ENCODE measurements around the gene SPC25. TPM values are rescaled to one million over a fixed set of nuclear protein-coding genes. Genes with fewer than 3 reads are reported as not detected.

SPC25 gene
- total RNA-seq, 1 experiment from 2014 or later, result 28.6 TPM

GRCh38 chr2:168910330-168910729 lies 20.1 kb upstream of the SPC25 start:
- POLR2A ChIA-PET, result interaction anchor here (0.6 kb wide), 1 partner anchor 954 kb away, joined by 6 read pairs; no protein-coding TSS in a partner anchor
- Mint-ChIP-seq H3K36me3 (peaks cover 2% of the 10 kb centered on the region), H3K27me3 (ENCODE audit: low read depth) (peaks cover 12% of the 10 kb centered on the region; the same call in 1 of the 2 replicates), H3K27ac (no peak overlapping the region; the same call in 1 of the 2 replicates), H3K9me3 (peaks cover 6% of the 10 kb centered on the region), H3K4me3 (no peak overlapping the region), H3K4me1 (peaks cover 73% of the 10 kb centered on the region)
- CTCF ChIA-PET, result no interaction called here
- ATAC-seq, result no peak
- DNase-seq (ENCODE audit: low spot score), result no peak
- no peak for TF ChIP-seq NFATC4 (CRISPR knock-in tag; IDR thresholded peaks at IDR 0.05)
- TF ChIP-seq ZBTB21 (CRISPR knock-in tag; IDR thresholded peaks at IDR 0.05; ENCODE audit: borderline replicate concordance), result no peak
- no peak for TF ChIP-seq ZNF671 (CRISPR knock-in tag; IDR thresholded peaks at IDR 0.05)
- no peak for TF ChIP-seq AR (CRISPR knock-in tag; IDR thresholded peaks at IDR 0.05)
- TF ChIP-seq, protein P1, sequence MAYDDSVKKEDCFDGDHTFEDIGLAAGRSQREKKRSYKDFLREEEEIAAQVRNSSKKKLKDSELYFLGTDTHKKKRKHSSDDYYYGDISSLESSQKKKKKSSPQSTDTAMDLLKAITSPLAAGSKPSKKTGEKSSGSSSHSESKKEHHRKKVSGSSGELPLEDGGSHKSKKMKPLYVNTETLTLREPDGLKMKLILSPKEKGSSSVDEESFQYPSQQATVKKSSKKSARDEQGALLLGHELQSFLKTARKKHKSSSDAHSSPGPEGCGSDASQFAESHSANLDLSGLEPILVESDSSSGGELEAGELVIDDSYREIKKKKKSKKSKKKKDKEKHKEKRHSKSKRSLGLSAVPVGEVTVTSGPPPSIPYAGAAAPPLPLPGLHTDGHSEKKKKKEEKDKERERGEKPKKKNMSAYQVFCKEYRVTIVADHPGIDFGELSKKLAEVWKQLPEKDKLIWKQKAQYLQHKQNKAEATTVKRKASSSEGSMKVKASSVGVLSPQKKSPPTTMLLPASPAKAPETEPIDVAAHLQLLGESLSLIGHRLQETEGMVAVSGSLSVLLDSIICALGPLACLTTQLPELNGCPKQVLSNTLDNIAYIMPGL (CRISPR knock-in tag; IDR thresholded peaks at IDR 0.05), result no peak
- no peak for TF ChIP-seq E2F4 (CRISPR knock-in tag; IDR thresholded peaks at IDR 0.05; ENCODE audit: borderline replicate concordance, low read depth)
- no peak for TF ChIP-seq FOXJ3 (CRISPR knock-in tag; IDR thresholded peaks at IDR 0.05; ENCODE audit: borderline replicate concordance)
- TF ChIP-seq ZNF532 (CRISPR knock-in tag; IDR thresholded peaks at IDR 0.05; ENCODE audit: borderline replicate concordance), result no peak
- no peak for TF ChIP-seq ZNF138 (CRISPR knock-in tag; conservative IDR thresholded peaks at IDR 0.05)
- no peak for TF ChIP-seq ETV6 (CRISPR knock-in tag; IDR thresholded peaks at IDR 0.05)
- TF ChIP-seq FOXP4 (CRISPR knock-in tag; IDR thresholded peaks at IDR 0.05), result no peak
- TF ChIP-seq ZNF121 (CRISPR knock-in tag; IDR thresholded peaks at IDR 0.05), result no peak
- TF ChIP-seq ELF4 (CRISPR knock-in tag; IDR thresholded peaks at IDR 0.05; ENCODE audit: low read depth), result no peak
- TF ChIP-seq, protein P2, sequence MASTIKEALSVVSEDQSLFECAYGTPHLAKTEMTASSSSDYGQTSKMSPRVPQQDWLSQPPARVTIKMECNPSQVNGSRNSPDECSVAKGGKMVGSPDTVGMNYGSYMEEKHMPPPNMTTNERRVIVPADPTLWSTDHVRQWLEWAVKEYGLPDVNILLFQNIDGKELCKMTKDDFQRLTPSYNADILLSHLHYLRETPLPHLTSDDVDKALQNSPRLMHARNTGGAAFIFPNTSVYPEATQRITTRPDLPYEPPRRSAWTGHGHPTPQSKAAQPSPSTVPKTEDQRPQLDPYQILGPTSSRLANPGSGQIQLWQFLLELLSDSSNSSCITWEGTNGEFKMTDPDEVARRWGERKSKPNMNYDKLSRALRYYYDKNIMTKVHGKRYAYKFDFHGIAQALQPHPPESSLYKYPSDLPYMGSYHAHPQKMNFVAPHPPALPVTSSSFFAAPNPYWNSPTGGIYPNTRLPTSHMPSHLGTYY (CRISPR knock-in tag; IDR thresholded peaks at IDR 0.05), result no peak
- TF ChIP-seq, protein P3, sequence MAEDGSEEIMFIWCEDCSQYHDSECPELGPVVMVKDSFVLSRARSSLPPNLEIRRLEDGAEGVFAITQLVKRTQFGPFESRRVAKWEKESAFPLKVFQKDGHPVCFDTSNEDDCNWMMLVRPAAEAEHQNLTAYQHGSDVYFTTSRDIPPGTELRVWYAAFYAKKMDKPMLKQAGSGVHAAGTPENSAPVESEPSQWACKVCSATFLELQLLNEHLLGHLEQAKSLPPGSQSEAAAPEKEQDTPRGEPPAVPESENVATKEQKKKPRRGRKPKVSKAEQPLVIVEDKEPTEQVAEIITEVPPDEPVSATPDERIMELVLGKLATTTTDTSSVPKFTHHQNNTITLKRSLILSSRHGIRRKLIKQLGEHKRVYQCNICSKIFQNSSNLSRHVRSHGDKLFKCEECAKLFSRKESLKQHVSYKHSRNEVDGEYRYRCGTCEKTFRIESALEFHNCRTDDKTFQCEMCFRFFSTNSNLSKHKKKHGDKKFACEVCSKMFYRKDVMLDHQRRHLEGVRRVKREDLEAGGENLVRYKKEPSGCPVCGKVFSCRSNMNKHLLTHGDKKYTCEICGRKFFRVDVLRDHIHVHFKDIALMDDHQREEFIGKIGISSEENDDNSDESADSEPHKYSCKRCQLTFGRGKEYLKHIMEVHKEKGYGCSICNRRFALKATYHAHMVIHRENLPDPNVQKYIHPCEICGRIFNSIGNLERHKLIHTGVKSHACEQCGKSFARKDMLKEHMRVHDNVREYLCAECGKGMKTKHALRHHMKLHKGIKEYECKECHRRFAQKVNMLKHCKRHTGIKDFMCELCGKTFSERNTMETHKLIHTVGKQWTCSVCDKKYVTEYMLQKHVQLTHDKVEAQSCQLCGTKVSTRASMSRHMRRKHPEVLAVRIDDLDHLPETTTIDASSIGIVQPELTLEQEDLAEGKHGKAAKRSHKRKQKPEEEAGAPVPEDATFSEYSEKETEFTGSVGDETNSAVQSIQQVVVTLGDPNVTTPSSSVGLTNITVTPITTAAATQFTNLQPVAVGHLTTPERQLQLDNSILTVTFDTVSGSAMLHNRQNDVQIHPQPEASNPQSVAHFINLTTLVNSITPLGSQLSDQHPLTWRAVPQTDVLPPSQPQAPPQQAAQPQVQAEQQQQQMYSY (CRISPR knock-in tag; IDR thresholded peaks at IDR 0.05), result no peak
- TF ChIP-seq OVOL2 (CRISPR knock-in tag; IDR thresholded peaks at IDR 0.05; ENCODE audit: borderline replicate concordance), result no peak
- TF ChIP-seq, protein P4, sequence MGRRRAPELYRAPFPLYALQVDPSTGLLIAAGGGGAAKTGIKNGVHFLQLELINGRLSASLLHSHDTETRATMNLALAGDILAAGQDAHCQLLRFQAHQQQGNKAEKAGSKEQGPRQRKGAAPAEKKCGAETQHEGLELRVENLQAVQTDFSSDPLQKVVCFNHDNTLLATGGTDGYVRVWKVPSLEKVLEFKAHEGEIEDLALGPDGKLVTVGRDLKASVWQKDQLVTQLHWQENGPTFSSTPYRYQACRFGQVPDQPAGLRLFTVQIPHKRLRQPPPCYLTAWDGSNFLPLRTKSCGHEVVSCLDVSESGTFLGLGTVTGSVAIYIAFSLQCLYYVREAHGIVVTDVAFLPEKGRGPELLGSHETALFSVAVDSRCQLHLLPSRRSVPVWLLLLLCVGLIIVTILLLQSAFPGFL (CRISPR knock-in tag; IDR thresholded peaks at IDR 0.05; ENCODE audit: borderline replicate concordance), result no peak
- no peak for TF ChIP-seq ZNF232 (CRISPR knock-in tag; IDR thresholded peaks at IDR 0.05)
